HepG2 (cell line): Measurements from ENCODE around the gene SCAF4.

Experiments
- EZH2 ChIP-seq: conservative IDR thresholded peaks from 2 replicates; pipeline ENCODE4 v1.6.1; 2012; ENCODE audit warnings: mild to moderate bottlenecking, low read depth, low read length, moderate library complexity
- ZNF296 ChIP-seq: sonication (generic); formaldehyde crosslinking; conservative IDR thresholded peaks from 2 replicates; pipeline ENCODE4 v1.5.0; 2020; ENCODE audit warnings: mild to moderate bottlenecking, missing genetic modification reagents
- TF ChIP-seq, protein P1 (sequence below): sonication (generic); formaldehyde crosslinking; IDR thresholded peaks from 2 replicates; pipeline ENCODE4 v1.4.0; 2020; ENCODE audit warnings: missing genetic modification reagents
- TF ChIP-seq, protein P2 (sequence below): sonication (generic); formaldehyde crosslinking; IDR thresholded peaks from 2 replicates; pipeline ENCODE4 v1.5.0; 2020; ENCODE audit warnings: missing genetic modification reagents
- TF ChIP-seq, protein P3 (sequence below): sonication (generic); formaldehyde crosslinking; IDR thresholded peaks from 2 replicates; pipeline ENCODE4 v1.5.1; 2020; ENCODE audit warnings: missing genetic modification reagents, mild to moderate bottlenecking, borderline replicate concordance

DNA sequence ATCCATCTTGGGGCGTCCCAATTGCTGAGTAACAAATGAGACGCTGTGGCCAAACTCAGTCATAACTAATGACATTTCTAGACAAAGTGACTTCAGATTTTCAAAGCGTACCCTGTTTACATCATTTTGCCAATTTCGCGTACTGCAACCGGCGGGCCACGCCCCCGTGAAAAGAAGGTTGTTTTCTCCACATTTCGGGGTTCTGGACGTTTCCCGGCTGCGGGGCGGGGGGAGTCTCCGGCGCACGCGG, 72.7 kb downstream of the SCAF4 start:
- TF ChIP-seq, protein P1, sequence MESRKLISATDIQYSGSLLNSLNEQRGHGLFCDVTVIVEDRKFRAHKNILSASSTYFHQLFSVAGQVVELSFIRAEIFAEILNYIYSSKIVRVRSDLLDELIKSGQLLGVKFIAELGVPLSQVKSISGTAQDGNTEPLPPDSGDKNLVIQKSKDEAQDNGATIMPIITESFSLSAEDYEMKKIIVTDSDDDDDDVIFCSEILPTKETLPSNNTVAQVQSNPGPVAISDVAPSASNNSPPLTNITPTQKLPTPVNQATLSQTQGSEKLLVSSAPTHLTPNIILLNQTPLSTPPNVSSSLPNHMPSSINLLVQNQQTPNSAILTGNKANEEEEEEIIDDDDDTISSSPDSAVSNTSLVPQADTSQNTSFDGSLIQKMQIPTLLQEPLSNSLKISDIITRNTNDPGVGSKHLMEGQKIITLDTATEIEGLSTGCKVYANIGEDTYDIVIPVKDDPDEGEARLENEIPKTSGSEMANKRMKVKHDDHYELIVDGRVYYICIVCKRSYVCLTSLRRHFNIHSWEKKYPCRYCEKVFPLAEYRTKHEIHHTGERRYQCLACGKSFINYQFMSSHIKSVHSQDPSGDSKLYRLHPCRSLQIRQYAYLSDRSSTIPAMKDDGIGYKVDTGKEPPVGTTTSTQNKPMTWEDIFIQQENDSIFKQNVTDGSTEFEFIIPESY (CRISPR knock-in tag) = 0 out of 2 replicates have a peak, but pooled peaks have one; percentile 5
- TF ChIP-seq ZNF296 (CRISPR knock-in tag) (no peak), EZH2 (no peak)
- TF ChIP-seq, protein P2, sequence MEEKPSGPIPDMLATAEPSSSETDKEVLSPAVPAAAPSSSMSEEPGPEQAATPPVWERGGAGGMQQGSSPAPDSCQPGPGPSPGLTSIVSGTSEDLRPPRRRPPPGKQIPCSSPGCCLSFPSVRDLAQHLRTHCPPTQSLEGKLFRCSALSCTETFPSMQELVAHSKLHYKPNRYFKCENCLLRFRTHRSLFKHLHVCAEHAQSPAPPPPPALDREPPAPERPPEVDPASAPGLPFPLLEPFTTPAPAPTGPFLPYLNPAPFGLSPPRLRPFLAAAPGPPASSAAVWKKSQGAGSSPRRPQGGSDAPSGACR = no peak
- TF ChIP-seq, protein P3, sequence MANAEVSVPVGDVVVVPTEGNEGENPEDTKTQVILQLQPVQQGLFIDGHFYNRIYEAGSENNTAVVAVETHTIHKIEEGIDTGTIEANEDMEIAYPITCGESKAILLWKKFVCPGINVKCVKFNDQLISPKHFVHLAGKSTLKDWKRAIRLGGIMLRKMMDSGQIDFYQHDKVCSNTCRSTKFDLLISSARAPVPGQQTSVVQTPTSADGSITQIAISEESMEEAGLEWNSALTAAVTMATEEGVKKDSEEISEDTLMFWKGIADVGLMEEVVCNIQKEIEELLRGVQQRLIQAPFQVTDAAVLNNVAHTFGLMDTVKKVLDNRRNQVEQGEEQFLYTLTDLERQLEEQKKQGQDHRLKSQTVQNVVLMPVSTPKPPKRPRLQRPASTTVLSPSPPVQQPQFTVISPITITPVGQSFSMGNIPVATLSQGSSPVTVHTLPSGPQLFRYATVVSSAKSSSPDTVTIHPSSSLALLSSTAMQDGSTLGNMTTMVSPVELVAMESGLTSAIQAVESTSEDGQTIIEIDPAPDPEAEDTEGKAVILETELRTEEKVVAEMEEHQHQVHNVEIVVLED (CRISPR knock-in tag) = no peak
